Panc1 (cell line): ENCODE measurements around the gene ELAVL1. TPM values are rescaled to one million over a fixed set of nuclear protein-coding genes. Genes with fewer than 3 reads are reported as not detected.
A peak's percentile ranks its signal among the peaks of the same experiment; 100 is the strongest.

Experiments
- ATAC-seq: fragments of 200-7000 bp; cut with Tn5 transposase; 2 replicates; pipeline ENCODE4 v1.9.1; 2020; ENCODE audit warnings: mild to moderate bottlenecking, moderate library complexity
- BruUV-seq: library from RNA; stranded (reverse); fragments of 400-500 nt; replicated peaks from 2 replicates; lab custom pipeline; 2021; lab: Mats Ljungman, UMichigan
- CTCF ChIA-PET: fragments of 300-600 bp; sonication (Branson Sonifier 250); formaldehyde crosslinking; loops from one replicate; lab custom pipeline; 2022; ENCODE audit warnings: antibody characterized with exemption; lab: Charles Lee
- POLR2A ChIA-PET: fragments of 300-600 bp; sonication (Branson Sonifier 250); formaldehyde crosslinking; loops from one replicate; lab custom pipeline; 2022; ENCODE audit warnings: antibody characterized with exemption; lab: Charles Lee
- DNase-seq: peaks from one replicate; pipeline ENCODE4 v3.0.0-alpha.2; 2010; ENCODE audit warnings: low read depth, low spot score
- H3K27ac ChIP-seq: 2 replicates; pipeline ENCODE4 v1.5.1; 2011; ENCODE audit warnings: mild to moderate bottlenecking, low read length, inconsistent platforms
- H3K27me3 ChIP-seq: fragments of 200-500 bp; sonication (Bioruptor generic); 2 replicates; pipeline ENCODE4 v1.6.0; 2014; ENCODE audit warnings: low read length, inconsistent platforms; ENCODE audit not compliant: control insufficient read depth, insufficient read depth
- H3K36me3 ChIP-seq: fragments of 200-500 bp; sonication (Bioruptor generic); 2 replicates; pipeline ENCODE4 v1.5.1; 2014; ENCODE audit warnings: inconsistent platforms, mild to moderate bottlenecking, low read length, moderate library complexity; ENCODE audit not compliant: control insufficient read depth, insufficient read depth
- H3K4me1 ChIP-seq: 2 replicates; pipeline ENCODE4 v1.5.1; 2011; ENCODE audit warnings: inconsistent platforms, mild to moderate bottlenecking, low read length, moderate library complexity; ENCODE audit not compliant: control insufficient read depth, insufficient read depth
- H3K4me3 ChIP-seq, 2 experiments: 2 replicates each; pipeline ENCODE4 v1.5.1; 2011 to 2012; ENCODE audit warnings: low read depth in 2 of 2, low read length in 2 of 2, mild to moderate bottlenecking in 2 of 2, inconsistent platforms in 1 of 2, moderate library complexity in 1 of 2
- H3K9me3 ChIP-seq: fragments of 200-500 bp; sonication (Bioruptor generic); 2 replicates; pipeline ENCODE4 v1.5.1; 2014; ENCODE audit warnings: low read depth, mild to moderate bottlenecking, inconsistent platforms, low read length, moderate library complexity; ENCODE audit not compliant: control insufficient read depth, insufficient read depth
- POLR2AphosphoS5 ChIP-seq: IDR thresholded peaks from 2 replicates; pipeline ENCODE4 v1.6.1; 2012; ENCODE audit warnings: mild to moderate bottlenecking, low read depth, low read length, moderate library complexity
- REST ChIP-seq, 2 experiments: IDR thresholded peaks; 2 replicates each; pipeline ENCODE4 v1.6.1; 2011 to 2012; ENCODE audit warnings: low read depth in 2 of 2, control low read depth in 1 of 2, low read length in 1 of 2, mild to moderate bottlenecking in 1 of 2, moderate library complexity in 1 of 2; ENCODE audit not compliant: insufficient read depth in 1 of 2
- SIN3A ChIP-seq: IDR thresholded peaks from 2 replicates; pipeline ENCODE4 v1.6.1; 2012; ENCODE audit warnings: low read depth, mild to moderate bottlenecking, low read length, moderate library complexity, borderline replicate concordance; ENCODE audit not compliant: insufficient read depth
- TCF7L2 ChIP-seq: IDR thresholded peaks from 2 replicates; pipeline ENCODE4 v1.6.1; 2011; ENCODE audit warnings: mild to moderate bottlenecking, low read depth, low read length, inconsistent platforms
- in situ Hi-C: cut with HindIII; loops from 2 replicates; pipeline ENCODE4 v1.10.0; 2016; ENCODE audit warnings: low sequenced_read_pairs, low pct_unique_long_range_greater_than_20kb
- intact Hi-C: fragments of 100-400 bp; cut with micrococcal nuclease; formaldehyde crosslinking; loops from one replicate; pipeline ENCODE4 v1.10.0; 2022; ENCODE audit not compliant: unreplicated experiment
- total RNA-seq: library from RNA; stranded (reverse); gene quantifications from one replicate; pipeline ENCODE4 v1.2.1, GENCODE V29; 2021; ENCODE audit not compliant: unreplicated experiment
- TF ChIP-seq, protein P1 (sequence below): fragments of 450-650 bp; IDR thresholded peaks from 2 replicates; pipeline ENCODE4 v1.5.1; 2017; ENCODE audit warnings: mild to moderate bottlenecking

The ELAVL1 gene
- total RNA-seq, 1 experiment from 2014 or later: 123 TPM

GRCh38 chr19:7926021-7926726 lies 79.3 kb downstream of the ELAVL1 start, which contains the start of gene CTXN1:
Gene CTXN1, minus strand, starts transcription at chr19:7926135. Its CDS starts 597 bp downstream, at chr19:7925538.
- POLR2A ChIA-PET: no interaction called here

DNA sequence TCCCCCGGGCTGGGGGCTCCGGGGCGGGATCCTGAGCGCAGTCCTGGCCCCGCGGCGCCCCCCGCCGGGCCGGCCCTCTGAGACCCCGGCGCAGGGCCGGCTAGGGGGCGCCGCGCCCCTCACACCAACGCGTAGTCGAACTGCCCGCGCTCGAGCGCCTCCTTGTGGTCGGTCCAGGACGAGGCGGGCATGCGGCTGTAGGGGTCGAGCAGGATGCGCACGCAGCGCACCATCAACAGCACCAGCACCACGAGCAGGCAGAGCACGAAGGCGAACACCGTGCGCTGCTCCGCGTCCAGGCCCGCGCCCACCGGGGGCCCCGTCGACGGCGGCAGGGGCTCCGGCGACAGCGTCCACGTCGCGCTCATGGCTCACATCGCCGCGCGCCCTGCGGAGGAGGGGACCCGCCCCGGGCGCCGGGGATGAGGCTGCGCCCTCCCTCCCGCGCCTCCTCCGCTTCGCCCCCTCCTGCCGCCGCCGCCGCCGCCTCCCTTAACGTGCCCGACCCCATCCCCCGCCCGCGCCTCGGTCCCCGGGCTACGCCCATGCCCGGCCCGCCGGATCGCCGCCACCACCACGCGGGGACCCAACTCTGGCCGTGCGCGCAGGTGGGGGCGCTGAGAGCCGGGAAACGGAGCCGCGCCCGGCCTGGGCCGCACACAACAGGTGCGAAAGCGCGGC lies 80.1 kb downstream of the ELAVL1 start:
- BruUV-seq: TSS peak; percentile 66
- peak; percentile 24 for ATAC-seq
- Histone ChIP-seq H3K27me3 (no peaks in the 10 kb centered on the region), H3K36me3 (no peaks in the 10 kb centered on the region), H3K4me1 (peaks cover 55% of the 10 kb centered on the region), H3K27ac (no peak overlapping the region), H3K4me3 (peak overlapping the region; percentile 39 to 46), H3K9me3 (no peaks in the 10 kb centered on the region)
- ChIA-PET POLR2A (no interaction called here), CTCF (no interaction called here)
- intact Hi-C loops (no loop called here), in situ Hi-C loops (no loop called here)
- no peak for DNase-seq
- TF ChIP-seq, protein P1, sequence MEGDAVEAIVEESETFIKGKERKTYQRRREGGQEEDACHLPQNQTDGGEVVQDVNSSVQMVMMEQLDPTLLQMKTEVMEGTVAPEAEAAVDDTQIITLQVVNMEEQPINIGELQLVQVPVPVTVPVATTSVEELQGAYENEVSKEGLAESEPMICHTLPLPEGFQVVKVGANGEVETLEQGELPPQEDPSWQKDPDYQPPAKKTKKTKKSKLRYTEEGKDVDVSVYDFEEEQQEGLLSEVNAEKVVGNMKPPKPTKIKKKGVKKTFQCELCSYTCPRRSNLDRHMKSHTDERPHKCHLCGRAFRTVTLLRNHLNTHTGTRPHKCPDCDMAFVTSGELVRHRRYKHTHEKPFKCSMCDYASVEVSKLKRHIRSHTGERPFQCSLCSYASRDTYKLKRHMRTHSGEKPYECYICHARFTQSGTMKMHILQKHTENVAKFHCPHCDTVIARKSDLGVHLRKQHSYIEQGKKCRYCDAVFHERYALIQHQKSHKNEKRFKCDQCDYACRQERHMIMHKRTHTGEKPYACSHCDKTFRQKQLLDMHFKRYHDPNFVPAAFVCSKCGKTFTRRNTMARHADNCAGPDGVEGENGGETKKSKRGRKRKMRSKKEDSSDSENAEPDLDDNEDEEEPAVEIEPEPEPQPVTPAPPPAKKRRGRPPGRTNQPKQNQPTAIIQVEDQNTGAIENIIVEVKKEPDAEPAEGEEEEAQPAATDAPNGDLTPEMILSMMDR: peak; percentile 95
- no peak for TF ChIP-seq REST (IDR thresholded peaks at IDR 0.05; ENCODE audit: insufficient read depth in 1 of 2, low read depth in 2 of 2, low read length in 1 of 2)

More at GRCh38 chr19:7926021-7926726, 79.3 kb downstream of the ELAVL1 start, which contains the start of gene CTXN1:
- no peaks in the 10 kb centered on the region for H3K9me3 ChIP-seq
- DNase-seq (no peak), ATAC-seq (peak; percentile 59)
- TF ChIP-seq POLR2AphosphoS5 (peak; percentile 33; the same call in 1 of the 2 replicates), TCF7L2 (no peak), REST (IDR thresholded peaks at IDR 0.05; ENCODE audit: insufficient read depth in 1 of 2, low read depth in 2 of 2, low read length in 1 of 2) (no peak), SIN3A (no peak)
- TF ChIP-seq, protein P1: no peak
- intact Hi-C loops (no loop called here), in situ Hi-C loops (no loop called here)
- peak within 1 kb of the TSS; percentile 82 for H3K27ac ChIP-seq
- BruUV-seq: no TSS peak
- peaks cover 60% of the 10 kb centered on the region for H3K4me1 ChIP-seq
- CTCF ChIA-PET: no interaction called here
- no peaks in the 10 kb centered on the region for H3K36me3 ChIP-seq
- no peaks in the 10 kb centered on the region for H3K27me3 ChIP-seq
- peak within 1 kb of the TSS; percentile 46 to 53 for H3K4me3 ChIP-seq
